Panc1 (cell line): ENCODE data around the gene CD79A. TPM values are rescaled to one million over a fixed set of nuclear protein-coding genes. Genes with fewer than 3 reads are reported as not detected.
A peak's percentile ranks its signal among the peaks of the same experiment; 100 is the strongest.

Experiments
- ATAC-seq: fragments of 200-7000 bp; cut with Tn5 transposase; 2 replicates; pipeline ENCODE4 v1.9.1; 2020; ENCODE audit warnings: mild to moderate bottlenecking, moderate library complexity
- BruUV-seq: library from RNA; stranded (reverse); fragments of 400-500 nt; replicated peaks from 2 replicates; lab custom pipeline; 2021; lab: Mats Ljungman, UMichigan
- CTCF ChIA-PET: fragments of 300-600 bp; sonication (Branson Sonifier 250); formaldehyde crosslinking; loops from one replicate; lab custom pipeline; 2022; ENCODE audit warnings: antibody characterized with exemption; lab: Charles Lee
- POLR2A ChIA-PET: fragments of 300-600 bp; sonication (Branson Sonifier 250); formaldehyde crosslinking; loops from one replicate; lab custom pipeline; 2022; ENCODE audit warnings: antibody characterized with exemption; lab: Charles Lee
- DNase-seq: peaks from one replicate; pipeline ENCODE4 v3.0.0-alpha.2; 2010; ENCODE audit warnings: low read depth, low spot score
- H3K27ac ChIP-seq: 2 replicates; pipeline ENCODE4 v1.5.1; 2011; ENCODE audit warnings: mild to moderate bottlenecking, low read length, inconsistent platforms
- H3K27me3 ChIP-seq: fragments of 200-500 bp; sonication (Bioruptor generic); 2 replicates; pipeline ENCODE4 v1.6.0; 2014; ENCODE audit warnings: low read length, inconsistent platforms; ENCODE audit not compliant: control insufficient read depth, insufficient read depth
- H3K36me3 ChIP-seq: fragments of 200-500 bp; sonication (Bioruptor generic); 2 replicates; pipeline ENCODE4 v1.5.1; 2014; ENCODE audit warnings: inconsistent platforms, mild to moderate bottlenecking, low read length, moderate library complexity; ENCODE audit not compliant: control insufficient read depth, insufficient read depth
- H3K4me1 ChIP-seq: 2 replicates; pipeline ENCODE4 v1.5.1; 2011; ENCODE audit warnings: inconsistent platforms, mild to moderate bottlenecking, low read length, moderate library complexity; ENCODE audit not compliant: control insufficient read depth, insufficient read depth
- H3K4me3 ChIP-seq, 2 experiments: 2 replicates each; pipeline ENCODE4 v1.5.1; 2011 to 2012; ENCODE audit warnings: low read depth in 2 of 2, low read length in 2 of 2, mild to moderate bottlenecking in 2 of 2, inconsistent platforms in 1 of 2, moderate library complexity in 1 of 2
- H3K9me3 ChIP-seq: fragments of 200-500 bp; sonication (Bioruptor generic); 2 replicates; pipeline ENCODE4 v1.5.1; 2014; ENCODE audit warnings: low read depth, mild to moderate bottlenecking, inconsistent platforms, low read length, moderate library complexity; ENCODE audit not compliant: control insufficient read depth, insufficient read depth
- CTCF ChIP-seq: fragments of 450-650 bp; IDR thresholded peaks from 2 replicates; pipeline ENCODE4 v1.5.1; 2017; ENCODE audit warnings: mild to moderate bottlenecking
- POLR2AphosphoS5 ChIP-seq: IDR thresholded peaks from 2 replicates; pipeline ENCODE4 v1.6.1; 2012; ENCODE audit warnings: mild to moderate bottlenecking, low read depth, low read length, moderate library complexity
- REST ChIP-seq, 2 experiments: IDR thresholded peaks; 2 replicates each; pipeline ENCODE4 v1.6.1; 2011 to 2012; ENCODE audit warnings: low read depth in 2 of 2, control low read depth in 1 of 2, low read length in 1 of 2, mild to moderate bottlenecking in 1 of 2, moderate library complexity in 1 of 2; ENCODE audit not compliant: insufficient read depth in 1 of 2
- SIN3A ChIP-seq: IDR thresholded peaks from 2 replicates; pipeline ENCODE4 v1.6.1; 2012; ENCODE audit warnings: low read depth, mild to moderate bottlenecking, low read length, moderate library complexity, borderline replicate concordance; ENCODE audit not compliant: insufficient read depth
- TCF7L2 ChIP-seq: IDR thresholded peaks from 2 replicates; pipeline ENCODE4 v1.6.1; 2011; ENCODE audit warnings: mild to moderate bottlenecking, low read depth, low read length, inconsistent platforms
- in situ Hi-C: cut with HindIII; loops from 2 replicates; pipeline ENCODE4 v1.10.0; 2016; ENCODE audit warnings: low sequenced_read_pairs, low pct_unique_long_range_greater_than_20kb
- intact Hi-C: fragments of 100-400 bp; cut with micrococcal nuclease; formaldehyde crosslinking; loops from one replicate; pipeline ENCODE4 v1.10.0; 2022; ENCODE audit not compliant: unreplicated experiment
- total RNA-seq: library from RNA; stranded (reverse); gene quantifications from one replicate; pipeline ENCODE4 v1.2.1, GENCODE V29; 2021; ENCODE audit not compliant: unreplicated experiment

Gene CD79A
- total RNA-seq, 1 experiment from 2014 or later, result 0.59 TPM

- intact Hi-C loops, result no loop called here
- no peaks in the 10 kb centered on the region for H3K4me1 ChIP-seq
- no peak for ATAC-seq
- H3K4me3 ChIP-seq, result peak overlapping the region in 1 of 2 experiments; percentile 23; a peak in 1 of 4 replicates
- H3K36me3 ChIP-seq, result no peaks in the 10 kb centered on the region
- no TSS peak for BruUV-seq
- ChIA-PET POLR2A (no interaction called here), CTCF (no interaction called here)
- H3K27ac ChIP-seq, result no peak overlapping the region
- no peak for DNase-seq
- H3K9me3 ChIP-seq, result no peaks in the 10 kb centered on the region
- in situ Hi-C loops, result no loop called here
- H3K27me3 ChIP-seq, result no peaks in the 10 kb centered on the region; the same call in 1 of the 2 replicates
- no peak for TF ChIP-seq SIN3A
- no peak for TF ChIP-seq TCF7L2
- no peak for TF ChIP-seq CTCF
- no peak for TF ChIP-seq POLR2AphosphoS5
Measured at GRCh38 chr19:41915021-41915775, 38.1 kb downstream of the CD79A start.

DNA sequence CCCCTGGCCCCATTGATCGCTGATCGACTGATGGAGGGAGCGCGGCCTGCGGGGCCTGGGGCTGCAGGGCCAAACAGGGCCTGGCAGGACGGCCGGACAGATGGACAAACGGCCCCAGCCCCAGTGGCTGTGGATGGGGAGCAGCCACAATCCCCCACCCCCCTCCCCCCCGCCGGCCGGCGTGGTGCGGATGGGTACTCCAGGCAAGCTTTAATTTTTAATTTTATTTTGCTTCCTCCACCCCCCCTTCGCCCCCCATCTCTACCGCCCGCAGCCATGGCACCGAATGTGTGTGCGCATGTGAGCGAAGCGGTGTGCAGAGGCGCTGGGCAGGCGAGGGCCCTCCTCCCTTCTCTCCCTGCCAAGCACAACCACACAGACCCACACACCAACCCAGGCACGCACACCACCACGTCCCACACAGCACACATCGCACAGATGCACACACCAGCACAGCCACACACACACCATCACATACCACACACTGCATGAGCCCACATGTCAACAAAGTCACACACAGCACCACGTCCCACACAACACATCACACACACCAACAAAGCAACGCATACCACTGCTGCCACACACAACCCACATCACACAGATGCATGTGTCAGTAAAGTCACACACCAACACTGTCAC is 38.8 kb downstream of the CD79A start:
- Histone ChIP-seq H3K9me3 (no peaks in the 10 kb centered on the region), H3K4me1 (no peaks in the 10 kb centered on the region), H3K36me3 (no peaks in the 10 kb centered on the region), H3K27me3 (no peaks in the 10 kb centered on the region; the same call in 1 of the 2 replicates), H3K4me3 (no peak overlapping the region), H3K27ac (no peak overlapping the region)
- no TSS peak for BruUV-seq
- intact Hi-C loops, result no loop called here
- no peak for DNase-seq
- no peak for ATAC-seq
- TF ChIP-seq SIN3A (no peak), REST (IDR thresholded peaks at IDR 0.05; ENCODE audit: insufficient read depth in 1 of 2, low read depth in 2 of 2, low read length in 1 of 2) (no peak), POLR2AphosphoS5 (no peak), CTCF (no peak), TCF7L2 (no peak)
- POLR2A ChIA-PET, result no interaction called here
- in situ Hi-C loops, result no loop called here
- CTCF ChIA-PET, result no interaction called here
